Measurements from ENCODE around the gene SEC24A. TPM values are rescaled to one million over a fixed set of nuclear protein-coding genes. Genes with fewer than 3 reads are reported as not detected.
A peak's percentile ranks its signal among the peaks of the same experiment; 100 is the strongest.
"Not testable (repeated sequence)": the region's sequence is repeated elsewhere in the genome, so short reads cannot be mapped to it uniquely, and the experiment has no call there.

Gene SEC24A
- total and polyA plus RNA-seq, 2 donors: 7.8 to 52.7 TPM

GRCh38 chr5:134738963-134739661 is 90.5 kb downstream of the SEC24A start:
- Histone ChIP-seq H3K36me3 (ENCODE audit: insufficient read depth) (peaks cover 3% of the 10 kb centered on the region), H3K4me3 (ENCODE audit: low read depth, low read length) (peak overlapping the region; percentile 79), H3K27ac (ENCODE audit: low read depth) (peak overlapping the region; percentile 87), H3K4me1 (ENCODE audit: insufficient read depth) (no peaks in the 10 kb centered on the region)
- DNase-seq (ENCODE audit: extremely low spot score): peak; percentile 42
- WGBS: 5% methylated on average over 21 of the region's 21 CpGs

GRCh38 chr5:134741052-134741451 is 92.5 kb downstream of the SEC24A start:
- 89% methylated on average over 11 of the region's 11 CpGs for WGBS
- no peak overlapping the region for H3K27ac ChIP-seq (ENCODE audit: low read depth)
- H3K4me3 ChIP-seq (ENCODE audit: low read depth, low read length): no peak overlapping the region
- DNase-seq (ENCODE audit: extremely low spot score): no peak
- H3K36me3 ChIP-seq (ENCODE audit: insufficient read depth): peaks cover 3% of the 10 kb centered on the region
- H3K4me1 ChIP-seq (ENCODE audit: insufficient read depth): no peaks in the 10 kb centered on the region

GRCh38 chr5:134742134-134742533 is 93.5 kb downstream of the SEC24A start:
- 97% methylated on average over 2 of the region's 2 CpGs for WGBS
- Histone ChIP-seq H3K4me1 (ENCODE audit: insufficient read depth) (no peaks in the 10 kb centered on the region), H3K27ac (ENCODE audit: low read depth) (no peak overlapping the region), H3K4me3 (ENCODE audit: low read depth, low read length) (no peak overlapping the region), H3K36me3 (ENCODE audit: insufficient read depth) (peaks cover 3% of the 10 kb centered on the region)
- DNase-seq (ENCODE audit: extremely low spot score): no peak

GRCh38 chr5:134749415-134749814 is 100.8 kb downstream of the SEC24A start:
- no peak overlapping the region for H3K4me3 ChIP-seq (ENCODE audit: low read depth, low read length)
- 93% methylated on average over 3 of the region's 3 CpGs for WGBS
- H3K36me3 ChIP-seq (ENCODE audit: insufficient read depth): no peaks in the 10 kb centered on the region
- DNase-seq (ENCODE audit: extremely low spot score): no peak
- no peak overlapping the region for H3K27ac ChIP-seq (ENCODE audit: low read depth)
- H3K4me1 ChIP-seq (ENCODE audit: insufficient read depth): no peaks in the 10 kb centered on the region

- WGBS: 19% methylated on average over 9 of the region's 9 CpGs
- H3K4me3 ChIP-seq (ENCODE audit: low read depth, low read length): peak overlapping the region; percentile 25
- no peaks in the 10 kb centered on the region for H3K4me1 ChIP-seq (ENCODE audit: insufficient read depth)
- DNase-seq (ENCODE audit: extremely low spot score): no peak
- H3K36me3 ChIP-seq (ENCODE audit: insufficient read depth): no peaks in the 10 kb centered on the region
- H3K27ac ChIP-seq (ENCODE audit: low read depth): no peak overlapping the region
Observed at GRCh38 chr5:134758176-134758503, 109.6 kb downstream of the SEC24A start.

GRCh38 chr5:134758504-134759341 is 110.1 kb downstream of the SEC24A start, which contains the start of gene DDX46:
TSS of gene DDX46 (plus strand) at chr5:134758779. CDS start at chr5:134758939, 160 bp downstream.
- WGBS: under 1% methylated on average over 73 of the region's 73 CpGs
- Histone ChIP-seq H3K36me3 (ENCODE audit: insufficient read depth) (no peaks in the 10 kb centered on the region), H3K27ac (ENCODE audit: low read depth) (no peak within 1 kb of the TSS), H3K4me3 (ENCODE audit: low read depth, low read length) (peak within 1 kb of the TSS; percentile 87), H3K4me1 (ENCODE audit: insufficient read depth) (no peaks in the 10 kb centered on the region)
- peak; percentile 71 for DNase-seq (ENCODE audit: extremely low spot score)

GRCh38 chr5:134767528-134768291 is 119.1 kb downstream of the SEC24A start:
- WGBS: 97% methylated on average over 21 of the region's 21 CpGs
- H3K4me3 ChIP-seq (ENCODE audit: low read depth, low read length); DNase-seq (ENCODE audit: extremely low spot score); H3K4me1 ChIP-seq (ENCODE audit: insufficient read depth); H3K27ac ChIP-seq (ENCODE audit: low read depth): not testable (repeated sequence)
- peaks cover 12% of the 10 kb centered on the region for H3K36me3 ChIP-seq (ENCODE audit: insufficient read depth)

GRCh38 chr5:134769206-134769605 is 120.6 kb downstream of the SEC24A start:
- Histone ChIP-seq H3K4me1 (ENCODE audit: insufficient read depth) (no peaks in the 10 kb centered on the region), H3K27ac (ENCODE audit: low read depth) (no peak overlapping the region), H3K36me3 (ENCODE audit: insufficient read depth) (peaks cover 12% of the 10 kb centered on the region), H3K4me3 (ENCODE audit: low read depth, low read length) (no peak overlapping the region)
- 77% methylated on average over 4 of the region's 4 CpGs for WGBS
- DNase-seq (ENCODE audit: extremely low spot score): no peak

GRCh38 chr5:134772461-134773125 is 124.0 kb downstream of the SEC24A start:
- Histone ChIP-seq H3K27ac (ENCODE audit: low read depth) (no peak overlapping the region), H3K36me3 (ENCODE audit: insufficient read depth) (peaks cover 5% of the 10 kb centered on the region), H3K4me3 (ENCODE audit: low read depth, low read length) (no peak overlapping the region), H3K4me1 (ENCODE audit: insufficient read depth) (no peaks in the 10 kb centered on the region)
- DNase-seq (ENCODE audit: extremely low spot score): no peak
- 93% methylated on average over 10 of the region's 10 CpGs for WGBS

- no peak for DNase-seq (ENCODE audit: extremely low spot score)
- Histone ChIP-seq H3K4me3 (ENCODE audit: low read depth, low read length) (no peak overlapping the region), H3K36me3 (ENCODE audit: insufficient read depth) (peaks cover 5% of the 10 kb centered on the region), H3K4me1 (ENCODE audit: insufficient read depth) (no peaks in the 10 kb centered on the region), H3K27ac (ENCODE audit: low read depth) (no peak overlapping the region)
- WGBS: 89% methylated on average over 2 of the region's 2 CpGs
Observed at GRCh38 chr5:134777366-134777765, 128.8 kb downstream of the SEC24A start.

Small RNAs within 50 kb of the gene (small RNA-seq; reads per million reads assigned to genes)
- gene RNU6-1164P: not detected
- gene RNU6-1311P: not detected
- not detected for gene RNU6-757P

Other genes with a start within 250 kb of the SEC24A start
- 24.5 TPM for gene CDKN2AIPNL, start 236.9 kb upstream of the SEC24A start, total RNA-seq
- gene CDKN2AIPNL, start 236.9 kb upstream of the SEC24A start, polyA plus RNA-seq: 24.1 TPM
- 8.9 TPM for gene JADE2, start 123.1 kb upstream of the SEC24A start, total RNA-seq
- 41.2 TPM for gene JADE2, start 123.1 kb upstream of the SEC24A start, polyA plus RNA-seq
- gene SAR1B, start 16.0 kb upstream of the SEC24A start, total RNA-seq: 47.4 TPM
- gene SAR1B, start 16.0 kb upstream of the SEC24A start, polyA plus RNA-seq: 21.9 TPM
- 44.0 TPM for gene CAMLG, start 89.8 kb downstream of the SEC24A start, total RNA-seq
- 49.7 TPM for gene CAMLG, start 89.8 kb downstream of the SEC24A start, polyA plus RNA-seq
- 50.5 TPM for gene DDX46, start 110.0 kb downstream of the SEC24A start, total RNA-seq
- gene DDX46, start 110.0 kb downstream of the SEC24A start, polyA plus RNA-seq: 28.4 TPM
- 73.4 TPM for gene C5orf24, start 197.2 kb downstream of the SEC24A start, total RNA-seq
- 34.1 TPM for gene C5orf24, start 197.2 kb downstream of the SEC24A start, polyA plus RNA-seq
- gene TXNDC15, start 225.6 kb downstream of the SEC24A start, total RNA-seq: 133 TPM
- 94.2 TPM for gene TXNDC15, start 225.6 kb downstream of the SEC24A start, polyA plus RNA-seq